T follicular helper cell (primary cell): ENCODE results near the gene PSMB1.
"Not testable (repeated sequence)": the region's sequence is repeated elsewhere in the genome, so short reads cannot be mapped to it uniquely, and the experiment has no call there.

ENCODE experiments used
- DNase-seq: peaks from one replicate; pipeline ENCODE4 v3.0.0-alpha.2; 2020; ENCODE audit warnings: low read depth

Gene PSMB1

DNA sequence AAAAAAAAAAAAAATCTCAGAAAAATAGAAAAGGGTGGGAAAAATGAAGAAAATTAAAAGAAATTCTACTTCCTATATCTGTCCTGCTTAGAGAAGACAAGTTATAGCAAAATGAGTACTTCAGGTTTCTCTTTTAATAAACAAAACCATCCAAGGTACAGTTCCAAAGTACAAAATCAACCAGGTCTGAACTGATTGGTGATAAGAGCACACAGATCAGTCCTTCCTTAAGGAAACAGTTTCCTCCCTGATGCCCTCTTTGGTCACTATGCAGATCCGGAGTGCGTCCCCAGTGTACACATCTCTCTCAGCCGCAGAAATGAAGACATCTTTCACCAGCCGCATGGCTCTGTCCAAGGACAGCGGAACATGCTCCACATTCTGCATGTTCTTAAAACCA is 18.1 kb downstream of the PSMB1 start:
- no peak for DNase-seq

DNA sequence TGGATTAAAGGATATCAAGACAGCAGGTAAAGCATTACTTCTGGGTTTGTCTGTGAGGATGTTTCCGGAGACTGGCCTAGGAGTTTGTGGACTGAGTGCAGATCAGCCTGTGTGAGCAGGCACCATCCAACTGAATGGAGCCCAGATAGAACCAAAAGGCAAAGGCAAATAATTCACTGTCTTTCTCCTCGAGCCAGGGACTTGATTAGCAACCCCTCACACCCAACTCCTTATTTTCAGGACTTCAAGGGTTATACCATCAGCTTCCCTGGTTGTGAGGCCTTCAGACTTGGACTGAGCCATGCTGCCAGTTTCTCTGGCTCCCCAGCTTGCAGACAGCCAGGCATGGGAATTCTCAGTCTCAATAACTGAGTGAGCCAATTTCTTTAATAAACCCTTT is 19.3 kb downstream of the PSMB1 start:
- DNase-seq = no peak

DNA sequence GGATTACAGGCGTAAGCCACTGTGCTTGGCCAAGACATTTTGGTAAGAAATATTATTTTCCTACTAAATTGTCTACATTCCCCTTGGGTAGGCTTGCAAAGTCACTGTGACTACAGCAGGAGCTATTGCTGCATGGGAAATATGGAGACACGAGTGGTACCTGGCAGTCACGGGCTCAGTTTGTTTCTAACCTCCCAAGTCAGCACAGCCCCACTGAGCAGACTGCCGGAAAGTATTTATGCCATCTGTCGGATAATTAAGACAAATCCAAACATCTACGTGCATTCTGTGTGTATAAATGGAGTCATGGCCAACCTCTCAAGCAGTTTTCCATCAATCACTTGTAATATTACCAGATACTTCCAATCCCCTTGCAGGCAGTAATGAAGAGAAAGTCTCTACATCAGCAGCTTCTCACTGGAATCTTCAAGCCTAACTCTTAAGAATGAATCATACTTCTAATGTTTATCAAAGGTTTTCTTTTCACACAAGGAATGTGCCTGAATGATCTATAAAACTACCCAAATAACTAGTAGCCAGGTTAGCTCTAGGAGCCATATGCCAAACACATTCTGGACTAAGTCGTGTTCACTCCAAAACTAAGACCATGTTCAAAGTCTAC is 20.1 kb downstream of the PSMB1 start:
- no peak for DNase-seq

DNA sequence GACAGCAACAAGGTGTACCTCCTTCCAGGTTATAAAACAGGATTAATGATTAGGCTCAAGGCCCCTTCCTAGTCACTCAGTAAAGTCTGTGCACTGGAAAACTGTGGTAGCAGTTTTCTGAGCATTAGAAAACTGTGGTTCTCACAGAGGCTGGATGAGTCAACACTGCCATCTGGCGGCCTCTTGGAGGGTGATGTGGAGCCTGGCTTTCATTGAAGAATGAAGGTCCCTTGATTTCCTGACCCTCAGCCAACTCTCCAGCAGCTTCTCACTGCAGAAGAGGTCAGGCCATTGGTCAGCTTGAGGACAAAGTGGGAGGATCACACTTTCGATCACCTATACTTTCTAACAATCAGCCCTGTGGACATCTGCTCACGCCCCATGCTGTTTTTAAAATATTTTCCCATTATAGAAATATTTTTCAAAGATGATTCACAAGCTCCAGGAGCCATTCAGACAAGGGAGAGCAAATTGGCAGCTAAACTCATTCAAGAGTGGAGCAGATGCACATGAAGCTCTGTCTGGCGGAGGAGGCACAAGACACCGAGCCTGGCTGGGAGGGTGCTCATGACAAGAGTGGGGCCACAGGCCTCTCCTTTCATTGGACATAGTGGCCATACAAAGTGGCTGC is 23.2 kb downstream of the PSMB1 start:
- peak; percentile 51 for DNase-seq

DNA sequence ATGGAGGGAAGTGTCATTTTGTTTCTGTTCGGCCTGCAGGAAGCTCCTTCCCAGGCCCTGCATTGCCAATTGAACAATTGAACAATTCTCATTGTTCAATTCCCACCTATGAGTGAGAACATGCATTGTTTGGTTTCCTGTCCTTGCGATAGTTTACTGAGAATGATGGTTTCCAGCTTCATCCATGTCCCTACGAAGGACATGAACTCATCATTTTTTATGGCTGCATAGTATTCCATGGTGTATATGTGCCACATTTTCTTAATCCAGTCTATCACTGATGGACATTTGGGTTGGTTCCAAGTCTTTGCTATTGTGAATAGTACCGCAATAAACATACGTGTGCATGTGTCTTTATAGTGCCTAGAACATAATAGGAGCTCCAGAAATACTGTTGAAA is 25.1 kb downstream of the PSMB1 start:
- DNase-seq = not testable (repeated sequence)

DNA sequence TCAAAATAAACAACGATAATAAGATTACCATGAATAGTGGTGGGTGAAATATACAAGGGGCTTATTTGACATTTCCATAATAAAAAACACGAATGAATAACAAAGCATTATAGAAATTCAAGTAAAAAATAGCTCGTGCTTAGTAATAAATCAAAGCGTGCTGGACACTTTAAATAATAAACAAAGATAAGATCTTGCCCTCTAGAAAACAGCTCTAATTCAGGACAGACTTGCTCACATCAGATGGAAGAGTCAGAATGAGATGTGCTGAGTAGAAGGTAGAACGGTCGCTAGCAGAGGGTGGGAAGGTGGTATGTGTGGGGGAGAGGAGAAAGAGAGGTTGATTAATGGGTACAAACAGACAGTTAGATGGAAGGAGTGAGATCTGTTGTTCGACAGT is 27.3 kb downstream of the PSMB1 start:
- no peak for DNase-seq

DNA sequence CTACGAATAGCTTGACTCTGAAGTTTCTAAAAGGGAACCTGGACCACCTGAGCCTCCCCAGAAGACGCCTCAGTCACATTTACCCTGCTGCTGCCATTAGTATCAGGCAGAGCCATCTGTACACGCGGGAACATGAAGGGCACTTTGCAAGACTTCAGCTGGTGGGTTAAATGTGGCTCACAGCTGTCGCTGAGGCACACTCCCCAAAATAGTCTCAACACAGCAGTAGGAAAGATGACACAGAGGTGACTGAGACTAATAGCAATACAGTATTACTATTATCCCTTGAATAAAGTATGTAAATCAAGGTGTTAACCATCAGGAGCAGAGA is 29.0 kb downstream of the PSMB1 start:
- no peak for DNase-seq

DNA sequence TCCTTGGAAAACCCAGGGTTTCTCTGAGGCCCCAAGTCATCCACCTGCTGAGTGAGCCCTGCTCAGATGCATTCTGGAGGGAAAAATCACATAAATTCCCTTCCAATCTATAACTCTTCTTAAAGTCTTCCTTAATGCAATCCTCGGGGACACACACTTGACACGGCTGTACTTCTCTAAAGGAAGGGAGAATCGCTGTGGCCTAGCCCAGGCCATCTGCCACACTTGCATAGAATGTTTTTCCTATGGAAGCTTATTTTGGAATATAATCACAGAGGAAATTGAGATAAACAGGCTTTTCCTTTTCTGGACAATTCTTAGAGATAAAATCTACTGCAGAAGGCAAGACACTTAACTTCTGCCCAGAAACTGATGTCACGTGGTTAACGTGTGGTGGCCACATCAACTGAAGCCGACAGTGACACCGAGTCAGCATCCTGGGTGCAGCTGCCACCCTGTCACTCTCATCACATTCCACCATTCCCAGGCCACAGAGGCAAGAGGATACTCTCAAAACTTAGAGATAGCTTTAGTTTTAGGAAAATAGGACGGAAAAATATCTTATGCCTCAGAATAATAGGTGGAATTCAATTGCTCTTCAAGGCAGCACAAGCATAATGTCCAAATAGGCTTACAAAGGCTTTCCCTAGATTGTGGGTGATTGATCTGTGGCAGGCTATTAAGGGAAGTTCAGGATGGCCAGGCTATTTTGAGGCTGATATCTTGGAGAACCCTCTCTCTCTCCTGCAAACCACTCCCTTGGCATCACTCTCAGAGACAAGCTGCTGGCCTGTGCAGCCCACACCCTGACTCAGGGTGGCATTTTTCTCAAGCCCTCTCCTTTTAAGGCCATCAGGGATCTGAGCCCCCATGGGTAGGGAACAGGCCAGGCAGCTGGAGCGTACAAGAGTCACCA is 29.6 kb downstream of the PSMB1 start:
- no peak for DNase-seq

DNA sequence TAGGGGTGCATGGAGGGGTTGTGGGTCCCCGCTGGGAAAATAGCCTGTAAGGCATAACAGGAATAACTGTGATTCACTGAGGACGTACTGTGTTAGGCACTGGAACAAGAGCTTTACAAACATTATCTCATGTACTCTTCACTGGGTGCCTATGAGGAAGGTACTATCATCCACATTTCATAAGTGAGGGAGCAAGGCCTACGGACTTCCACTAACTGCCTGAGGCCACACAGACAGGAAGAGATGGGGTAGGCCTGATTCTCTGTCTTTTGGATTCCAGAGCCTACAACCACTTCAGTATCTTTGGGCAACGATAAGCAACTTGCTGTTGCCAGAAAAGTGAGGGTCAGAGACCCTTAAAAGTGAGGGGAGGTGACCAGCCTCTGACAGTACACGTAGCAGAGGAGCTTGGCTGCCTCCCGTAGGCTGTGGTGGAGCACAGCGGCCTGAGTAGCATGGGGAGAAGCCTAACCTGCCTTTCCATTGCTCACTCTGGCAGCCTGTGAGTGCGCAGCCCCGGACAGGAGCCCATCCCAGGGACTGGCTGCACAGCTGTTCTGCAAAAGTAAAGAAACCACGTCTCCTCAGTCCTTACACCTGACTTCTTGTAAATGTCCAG is 30.4 kb downstream of the PSMB1 start:
- DNase-seq = no peak

DNA sequence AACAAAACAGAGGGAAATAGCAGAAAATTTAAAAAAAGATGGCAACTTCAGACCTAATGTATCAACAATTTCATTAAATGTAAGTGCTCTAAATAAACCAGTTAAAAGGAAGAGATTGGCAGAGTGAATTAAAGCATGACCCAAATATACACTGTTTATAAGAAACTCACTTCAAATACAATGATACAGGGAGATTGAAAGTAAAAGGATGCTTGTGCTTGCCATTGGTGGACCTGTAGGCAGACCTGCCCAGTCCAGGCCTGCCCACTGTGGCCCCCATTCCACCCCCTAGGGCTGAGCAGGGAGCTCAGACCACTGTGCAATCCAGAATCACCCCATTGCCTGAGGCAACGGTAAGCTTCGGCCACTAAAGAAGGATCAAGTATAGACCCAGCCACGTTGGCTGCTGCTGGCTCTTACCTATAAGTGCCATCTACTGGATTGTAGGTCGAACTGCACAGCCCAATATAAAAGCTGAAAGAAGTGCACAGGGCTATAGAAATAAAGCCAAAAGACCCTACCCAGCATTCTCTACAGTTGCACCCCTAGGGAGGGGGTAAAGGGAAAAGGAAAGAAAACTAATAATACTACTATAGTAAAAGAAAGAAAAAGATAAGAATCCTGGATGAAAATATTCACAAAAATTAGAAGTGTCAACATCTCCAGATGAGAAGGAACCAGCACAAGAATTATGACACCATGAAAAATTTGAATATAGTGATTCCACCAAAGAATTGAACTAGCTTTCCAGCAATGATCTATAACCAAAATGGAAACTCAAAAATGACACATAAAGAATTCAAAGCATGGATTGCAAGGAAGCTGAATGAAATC is 36.1 kb downstream of the PSMB1 start:
- DNase-seq = peak; percentile 3

DNA sequence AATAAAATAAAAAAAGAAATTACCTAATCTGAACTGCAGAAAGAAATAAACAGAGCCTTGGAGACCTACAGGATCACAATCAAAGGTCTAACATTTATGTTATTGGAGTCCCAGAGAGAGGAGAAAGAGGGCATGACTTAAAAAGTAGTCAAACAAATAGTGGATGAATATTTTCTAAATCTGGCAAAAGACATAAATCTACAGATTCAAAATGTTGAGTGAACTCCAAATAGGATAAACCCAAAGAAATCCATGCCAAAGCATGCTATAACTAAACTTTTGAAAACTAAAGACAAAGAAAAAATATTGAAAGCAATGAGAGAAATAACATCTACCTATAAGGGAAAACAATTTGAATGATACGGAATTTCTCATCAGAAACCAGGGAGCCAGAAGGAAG is 38.2 kb downstream of the PSMB1 start:
- DNase-seq = no peak

DNA sequence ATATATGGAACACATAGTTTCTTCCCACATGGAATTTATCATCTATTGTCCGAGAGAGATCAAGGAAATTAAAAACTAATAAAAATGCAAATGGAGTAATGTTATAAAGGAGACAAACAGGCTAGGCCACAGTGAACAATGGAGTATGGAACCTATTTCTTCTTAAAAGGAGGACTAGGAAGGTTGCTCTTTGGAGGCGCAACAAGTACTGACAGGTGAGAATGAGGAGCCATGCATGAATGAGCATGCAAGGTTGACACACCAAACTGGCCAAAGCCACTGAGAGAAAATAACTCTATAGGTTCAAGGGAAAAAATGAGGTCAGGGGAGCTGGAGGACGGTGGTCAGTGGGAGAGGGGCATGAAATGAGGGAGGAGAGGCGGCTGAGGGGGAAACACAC is 40.9 kb downstream of the PSMB1 start:
- DNase-seq = no peak

DNA sequence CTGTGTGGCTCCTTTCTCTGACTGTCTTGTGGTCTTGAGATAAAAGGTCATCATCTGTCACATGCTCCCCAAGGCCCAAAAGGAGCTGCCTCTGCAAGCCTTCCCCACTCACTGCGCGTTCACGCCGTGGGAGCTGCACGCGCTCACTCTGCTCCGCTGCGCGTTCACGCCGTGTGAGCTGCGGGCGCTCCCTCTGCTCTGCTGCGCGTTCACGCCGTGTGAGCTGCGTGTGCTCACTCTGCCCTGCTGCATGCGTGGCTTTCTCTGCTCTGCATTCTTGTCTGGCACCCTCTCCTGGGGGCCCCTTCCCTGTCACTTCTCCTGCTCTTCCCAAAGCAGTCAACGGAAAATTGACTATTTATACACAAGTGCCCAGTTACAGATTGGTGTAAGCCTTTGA is 42.5 kb downstream of the PSMB1 start:
- no peak for DNase-seq

DNA sequence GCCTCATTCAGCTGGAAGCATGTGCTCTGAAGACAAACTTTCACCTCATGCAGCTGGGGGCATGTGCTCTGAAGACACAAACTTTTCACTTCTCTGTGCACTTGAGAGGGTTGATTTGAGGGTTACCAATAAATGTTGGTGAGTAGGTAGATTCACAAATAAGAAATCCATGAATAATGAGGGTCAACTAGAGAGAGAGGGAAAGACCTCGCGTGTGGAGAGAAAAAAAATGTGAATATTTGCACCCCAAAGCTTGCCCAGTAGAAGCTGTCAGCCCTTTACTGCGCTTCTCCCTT is 43.4 kb downstream of the PSMB1 start:
- DNase-seq = no peak

DNA sequence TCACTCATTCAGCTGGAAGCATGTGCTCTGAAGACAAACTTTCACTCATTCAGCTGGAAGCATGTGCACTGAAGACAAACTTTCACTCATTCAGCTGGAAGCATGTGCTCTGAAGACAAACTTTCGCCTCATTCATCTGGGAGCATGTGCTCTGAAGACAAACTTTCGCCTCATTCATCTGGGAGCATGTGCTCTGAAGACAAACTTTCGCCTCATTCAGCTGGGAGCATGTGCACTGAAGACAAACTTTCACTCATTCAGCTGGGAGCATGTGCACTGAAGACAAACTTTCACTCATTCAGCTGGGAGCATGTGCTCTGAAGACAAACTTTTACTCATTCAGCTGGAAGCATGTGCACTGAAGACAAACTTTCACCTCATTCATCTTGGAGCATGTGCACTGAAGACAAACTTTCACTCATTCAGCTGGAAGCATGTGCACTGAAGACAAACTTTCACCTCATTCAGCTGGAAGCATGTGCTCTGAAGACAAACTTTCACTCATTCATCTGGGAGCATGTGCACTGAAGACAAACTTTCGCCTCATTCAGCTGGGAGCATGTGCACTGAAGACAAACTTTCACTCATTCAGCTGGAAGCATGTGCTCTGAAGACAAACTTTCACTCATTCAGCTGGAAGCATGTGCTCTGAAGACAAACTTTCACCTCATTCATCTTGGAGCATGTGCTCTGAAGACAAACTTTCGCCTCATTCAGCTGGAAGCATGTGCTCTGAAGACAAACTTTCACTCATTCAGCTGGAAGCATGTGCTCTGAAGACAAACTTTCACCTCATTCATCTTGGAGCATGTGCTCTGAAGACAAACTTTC is 44.0 kb downstream of the PSMB1 start:
- DNase-seq = not testable (repeated sequence)

DNA sequence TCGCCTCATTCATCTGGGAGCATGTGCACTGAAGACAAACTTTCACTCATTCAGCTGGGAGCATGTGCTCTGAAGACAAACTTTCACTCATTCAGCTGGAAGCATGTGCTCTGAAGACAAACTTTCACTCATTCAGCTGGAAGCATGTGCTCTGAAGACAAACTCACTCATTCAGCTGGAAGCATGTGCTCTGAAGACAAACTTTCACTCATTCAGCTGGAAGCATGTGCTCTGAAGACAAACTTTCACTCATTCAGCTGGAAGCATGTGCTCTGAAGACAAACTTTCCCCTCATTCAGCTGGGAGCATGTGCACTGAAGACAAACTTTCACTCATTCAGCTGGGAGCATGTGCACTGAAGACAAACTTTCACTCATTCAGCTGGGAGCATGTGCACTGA is 44.8 kb downstream of the PSMB1 start:
- DNase-seq = not testable (repeated sequence)

DNA sequence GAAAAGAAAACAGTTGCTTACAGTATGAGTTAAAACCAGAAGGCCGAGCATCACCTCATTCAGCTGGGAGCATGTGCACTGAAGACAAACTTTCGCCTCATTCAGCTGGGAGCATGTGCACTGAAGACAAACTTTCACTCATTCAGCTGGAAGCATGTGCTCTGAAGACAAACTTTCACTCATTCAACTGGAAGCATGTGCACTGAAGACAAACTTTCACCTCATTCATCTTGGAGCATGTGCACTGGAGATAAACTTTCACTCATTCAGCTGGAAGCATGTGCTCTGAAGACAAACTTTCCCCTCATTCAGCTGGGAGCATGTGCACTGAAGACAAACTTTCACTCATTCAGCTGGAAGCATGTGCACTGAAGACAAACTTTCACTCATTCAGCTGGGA is 45.4 kb downstream of the PSMB1 start:
- DNase-seq = not testable (repeated sequence)

DNA sequence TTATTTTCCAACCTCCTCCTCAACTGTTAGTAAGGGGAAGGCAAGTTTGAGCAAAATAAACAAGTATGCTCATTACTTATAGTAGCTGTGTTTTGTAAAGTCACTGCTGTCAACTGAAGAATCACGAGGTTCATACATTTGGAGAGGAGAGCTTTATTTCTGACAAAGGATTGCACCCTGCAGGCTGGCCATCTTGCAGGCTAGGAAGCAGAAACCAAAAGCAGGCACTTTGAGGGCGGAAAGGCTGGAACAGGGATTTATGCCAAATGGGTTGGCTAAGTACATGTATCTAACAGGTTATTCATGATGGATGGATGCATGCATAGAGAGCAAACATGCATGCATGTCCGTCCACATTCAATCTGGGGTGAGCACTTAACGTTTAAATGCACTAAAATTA is 46.7 kb downstream of the PSMB1 start:
- DNase-seq = no peak

DNA sequence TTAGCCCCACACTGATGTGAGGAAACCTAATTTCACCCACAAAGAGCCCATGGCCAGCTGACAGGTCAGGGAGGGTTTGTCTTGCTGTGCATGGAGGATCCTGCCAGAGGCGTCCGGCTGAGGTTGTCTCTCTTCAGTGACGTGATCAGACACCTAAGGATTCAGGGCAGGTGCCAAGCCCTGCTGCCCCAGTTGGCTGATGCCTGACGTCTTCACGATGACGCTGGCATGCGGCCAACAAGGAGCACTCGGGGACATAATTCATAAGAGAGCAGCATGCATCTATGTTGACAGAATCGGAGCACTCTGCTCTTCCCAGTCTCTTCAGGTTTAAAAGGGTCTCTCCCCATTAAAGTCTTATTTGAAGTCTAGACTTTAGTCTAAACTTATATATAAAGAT is 47.8 kb downstream of the PSMB1 start:
- no peak for DNase-seq

DNA sequence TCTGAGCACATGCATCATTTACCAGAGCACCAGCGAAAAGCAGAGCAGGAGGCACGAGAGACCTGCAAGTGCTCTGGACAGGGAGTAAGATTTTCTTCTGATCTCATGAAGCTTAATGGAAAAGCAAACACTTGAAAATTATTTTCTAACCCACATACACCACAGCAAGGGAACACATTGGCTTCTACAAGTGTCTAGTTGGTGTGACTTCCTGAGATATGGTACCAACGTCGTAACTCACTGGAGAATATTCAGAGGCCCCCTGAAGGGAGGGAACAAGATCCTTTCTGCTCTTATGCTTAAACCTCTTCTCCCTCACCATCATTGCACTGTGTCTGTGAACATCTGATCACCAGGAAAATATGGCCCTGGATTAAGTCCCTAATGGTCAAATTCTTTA is 48.6 kb downstream of the PSMB1 start:
- DNase-seq = no peak

DNA sequence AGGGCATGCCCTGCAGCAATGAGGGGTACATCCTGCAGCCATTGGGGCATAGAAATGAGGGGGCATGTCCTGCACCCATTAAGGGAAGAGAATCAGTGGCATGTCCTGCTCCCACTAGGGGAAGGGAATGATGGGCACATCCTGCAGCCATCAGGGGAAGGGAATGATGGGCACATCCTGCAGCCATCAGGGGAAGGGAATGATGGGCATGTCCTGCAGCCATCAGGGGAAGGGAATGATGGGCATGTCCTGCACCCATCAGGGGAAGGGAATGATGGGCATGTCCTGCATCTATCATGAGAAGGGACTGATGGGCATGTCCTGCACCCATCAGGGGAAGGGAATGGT is 49.7 kb downstream of the PSMB1 start:
- no peak for DNase-seq
